HG03460 (cell line): Measurements from ENCODE around the gene MKX.

Experiments used
- ATAC-seq: cut with Tn5 transposase; IDR thresholded peaks from one replicate; pipeline ENCODE4 v1.9.1; 2021; ENCODE audit not compliant: unreplicated experiment

Gene MKX

GRCh38 chr10:27742195-27743011 lies 3.2 kb downstream of the MKX start:
- peak; percentile 90 for ATAC-seq

- ATAC-seq, result no peak
Measured at GRCh38 chr10:27741173-27742091, 4.2 kb downstream of the MKX start.

- ATAC-seq, result no peak
Measured at GRCh38 chr10:27736396-27736795, 9.2 kb downstream of the MKX start.

GRCh38 chr10:27730041-27730440 lies 15.6 kb downstream of the MKX start:
- ATAC-seq, result no peak

DNA sequence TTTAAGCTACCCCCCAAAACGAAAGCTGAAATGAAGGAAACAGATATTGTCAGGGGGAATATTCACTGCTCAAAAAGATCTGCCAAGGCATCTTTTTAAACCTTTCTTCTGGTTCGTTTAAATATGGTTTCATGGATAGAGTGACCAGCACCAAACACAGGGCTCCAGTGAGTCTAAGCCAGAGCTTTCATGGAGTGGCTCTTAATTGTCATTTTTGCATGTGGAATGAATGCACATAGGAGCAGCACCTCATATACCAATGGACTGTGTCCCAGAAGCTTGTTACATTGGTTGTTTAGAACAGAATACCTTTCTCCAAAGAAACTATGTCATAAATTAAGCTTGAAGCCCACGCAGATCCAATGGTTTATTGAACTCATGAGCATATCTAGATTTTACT lies 17.3 kb downstream of the MKX start:
- ATAC-seq, result no peak

DNA sequence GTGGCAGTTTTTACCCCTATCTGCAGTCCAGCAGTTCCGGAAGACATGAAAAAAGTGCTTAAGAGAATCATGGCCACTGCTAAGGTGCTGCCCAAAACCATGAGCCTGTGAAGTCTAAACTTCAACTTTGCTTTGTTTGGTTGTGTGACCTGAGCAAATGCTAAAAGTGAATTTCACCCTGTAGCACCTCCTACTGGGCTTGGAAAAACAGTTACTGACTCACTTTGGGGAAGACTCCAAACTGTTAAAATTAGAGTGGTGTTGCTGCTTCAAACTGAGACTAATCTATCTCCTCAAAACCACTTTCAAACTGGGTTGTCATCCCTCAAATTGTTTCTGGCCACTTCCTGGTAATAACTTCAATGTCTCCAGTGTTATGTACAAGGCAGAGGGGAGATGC lies 21.3 kb downstream of the MKX start:
- no peak for ATAC-seq

GRCh38 chr10:27723436-27723835 lies 22.2 kb downstream of the MKX start:
- ATAC-seq, result no peak

- no peak for ATAC-seq
Measured at GRCh38 chr10:27720529-27720928, 25.1 kb downstream of the MKX start.

DNA sequence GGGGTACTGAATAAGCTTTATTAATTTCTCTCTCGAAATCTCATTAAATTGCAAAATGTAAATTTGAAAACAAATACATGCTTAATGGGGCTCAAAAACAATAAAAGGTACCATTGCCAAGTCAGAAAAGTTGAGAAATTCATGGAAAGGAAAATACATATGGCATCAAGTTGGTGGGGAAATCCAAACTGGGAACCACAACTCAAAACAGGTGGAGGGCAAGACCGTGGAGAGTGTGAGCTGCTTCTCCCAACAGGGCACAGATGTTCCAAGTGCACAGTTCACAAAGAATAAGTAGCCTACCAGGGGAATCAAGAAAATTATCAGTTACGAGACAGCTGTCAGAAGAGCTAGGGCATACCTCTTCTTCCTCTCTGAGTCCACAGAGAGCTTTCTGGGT lies 26.6 kb downstream of the MKX start:
- no peak for ATAC-seq

DNA sequence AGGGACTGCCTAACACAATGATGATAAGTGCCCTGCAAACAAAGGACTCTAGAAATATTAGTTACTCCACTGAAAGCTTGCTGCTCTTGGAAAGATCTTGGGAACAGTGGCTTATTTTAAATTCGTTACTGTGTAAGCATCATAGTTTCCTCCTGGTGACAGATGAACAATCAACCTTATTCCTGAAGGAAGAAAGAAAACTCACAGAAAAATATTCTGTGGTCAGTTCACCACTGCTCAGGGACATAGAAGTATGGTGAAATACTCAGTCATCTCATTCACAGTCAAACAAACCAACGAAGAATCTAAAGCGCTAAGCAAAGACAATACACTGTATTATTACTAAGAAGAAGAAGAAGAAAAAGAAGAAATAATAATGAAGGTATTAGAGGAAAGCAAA lies 27.8 kb downstream of the MKX start:
- no peak for ATAC-seq

DNA sequence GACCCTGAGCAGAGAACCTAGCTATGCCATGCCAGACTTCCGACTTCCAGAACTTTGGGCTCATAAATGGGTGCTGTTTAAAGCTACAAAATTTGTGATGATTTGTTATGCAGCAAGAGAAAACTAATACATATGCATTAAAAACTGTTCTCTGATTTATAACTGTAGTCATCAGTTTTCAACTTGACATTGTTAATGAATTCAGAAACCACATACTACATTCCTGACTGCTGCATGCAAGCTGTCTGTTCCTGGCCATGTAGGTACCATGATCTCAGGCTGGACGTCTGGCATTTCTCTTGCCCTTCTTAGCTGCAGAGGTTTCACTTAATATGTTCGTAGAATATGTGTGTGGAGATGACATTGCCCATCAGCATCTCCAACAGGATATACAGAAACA lies 28.4 kb downstream of the MKX start:
- ATAC-seq, result no peak

DNA sequence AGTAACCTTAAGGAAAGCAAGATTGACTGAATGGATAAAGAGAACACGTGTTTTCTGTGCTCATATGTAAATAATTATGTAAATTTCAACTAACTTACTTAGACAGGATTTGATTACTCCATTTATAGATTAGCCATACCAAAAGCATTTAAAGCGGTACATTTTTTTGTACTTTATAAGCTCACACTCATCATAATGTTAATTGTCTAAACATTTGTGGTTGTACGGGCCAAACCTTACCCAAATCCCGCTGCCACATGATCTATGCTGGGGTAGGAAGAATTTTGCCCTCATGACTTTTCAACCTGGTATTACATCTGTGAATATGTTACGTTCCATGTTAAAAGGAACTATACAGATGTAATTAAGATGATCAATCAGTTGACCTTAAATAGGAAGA lies 29.1 kb downstream of the MKX start:
- no peak for ATAC-seq

GRCh38 chr10:27715505-27715904 lies 30.1 kb downstream of the MKX start:
- no peak for ATAC-seq

DNA sequence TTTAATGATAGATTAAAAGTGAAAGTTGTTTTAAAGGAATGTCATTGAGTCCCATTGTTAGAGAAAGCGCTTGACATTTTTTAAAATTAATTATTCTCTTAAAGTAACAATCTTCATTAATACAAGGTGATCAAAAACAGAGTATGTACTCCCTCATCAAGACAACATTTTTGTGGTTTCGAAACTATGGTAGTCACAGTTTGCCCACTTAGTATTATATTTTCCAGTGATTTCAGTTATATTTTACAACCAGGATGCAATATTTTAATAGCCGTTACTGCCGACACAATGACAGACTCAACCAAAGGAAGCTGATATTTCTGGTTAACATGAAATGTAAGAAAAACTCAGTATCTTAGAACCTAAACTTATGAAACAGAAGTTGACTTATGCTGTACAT lies 31.3 kb downstream of the MKX start:
- no peak for ATAC-seq

- no peak for ATAC-seq
Measured at GRCh38 chr10:27713941-27714340, 31.7 kb downstream of the MKX start.

DNA sequence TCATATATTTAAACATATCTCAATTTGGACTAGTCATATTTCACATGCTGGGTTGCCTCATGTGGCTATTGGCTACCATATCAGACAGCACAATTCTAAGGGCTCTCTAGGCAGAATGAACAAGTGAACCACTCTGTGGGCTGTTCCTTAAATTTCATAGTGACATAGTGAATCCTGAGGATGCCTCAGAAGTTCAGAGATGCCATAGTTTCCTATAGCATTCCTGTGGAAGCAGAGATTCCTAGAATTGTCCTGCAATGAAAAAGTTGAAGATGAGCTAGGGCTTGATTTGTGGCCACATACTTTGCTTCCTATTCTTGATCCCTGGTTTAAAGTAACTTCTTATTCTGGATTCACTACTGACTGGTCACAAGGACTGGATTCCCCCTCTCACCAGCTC lies 35.6 kb downstream of the MKX start:
- ATAC-seq, result no peak

DNA sequence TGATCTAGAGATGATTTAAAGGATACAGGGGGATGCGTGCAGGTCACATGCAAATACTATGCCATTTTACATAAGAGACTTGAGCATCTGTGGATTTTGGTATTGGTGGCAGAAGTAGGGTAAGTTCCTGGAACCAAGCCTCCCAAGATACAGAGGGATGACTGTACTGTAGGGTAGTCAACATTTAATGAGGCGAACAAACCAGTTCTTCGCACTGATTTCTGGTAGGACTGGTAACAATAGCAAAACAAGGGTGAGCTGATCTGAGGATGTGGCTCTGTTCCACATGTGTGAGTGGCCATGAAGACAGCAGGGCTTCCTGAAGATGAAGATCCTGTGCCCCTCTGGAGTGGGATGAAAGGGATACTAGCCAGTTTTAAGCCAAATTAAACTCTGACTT lies 36.3 kb downstream of the MKX start:
- ATAC-seq, result no peak

- no peak for ATAC-seq
Measured at GRCh38 chr10:27701938-27702537, 43.6 kb downstream of the MKX start.

DNA sequence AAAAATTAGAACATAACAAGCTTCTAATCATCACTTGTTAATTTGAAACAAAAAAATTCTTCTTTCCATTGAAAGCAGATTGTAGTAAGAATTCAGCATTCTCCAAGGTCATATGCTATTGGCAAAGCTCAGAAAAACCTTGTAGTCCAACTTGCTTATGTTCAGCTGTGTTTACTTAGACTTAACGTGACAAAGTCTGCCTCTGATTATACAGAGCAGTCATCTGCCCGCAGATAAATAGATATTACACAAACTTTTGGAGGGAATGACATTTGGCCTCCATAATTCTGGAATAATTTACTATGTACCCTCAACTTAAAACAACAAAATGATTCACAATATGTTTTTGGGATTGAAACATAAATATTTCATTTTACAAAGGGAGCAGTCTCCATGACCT lies 45.8 kb downstream of the MKX start:
- no peak for ATAC-seq

GRCh38 chr10:27698961-27699360 lies 46.7 kb downstream of the MKX start:
- ATAC-seq, result no peak

DNA sequence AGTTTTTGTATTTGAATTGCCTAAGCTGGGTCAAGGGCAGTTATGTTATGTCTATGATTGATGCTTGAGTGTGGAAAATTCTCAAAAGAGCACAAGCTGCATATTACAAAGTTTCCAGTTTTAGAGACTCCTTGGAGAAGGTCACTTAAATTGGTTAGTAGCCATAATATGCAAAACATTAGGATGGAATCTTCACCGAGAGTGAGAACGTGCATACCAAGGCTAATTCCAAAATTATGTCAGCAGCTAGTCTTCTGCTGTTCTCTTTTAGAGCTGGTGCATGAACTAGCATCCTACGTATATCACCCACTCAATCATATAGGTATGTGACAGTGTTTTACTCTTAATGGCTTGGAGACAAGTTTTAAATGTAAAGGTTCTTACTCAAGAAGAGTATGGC lies 49.2 kb downstream of the MKX start:
- no peak for ATAC-seq

- ATAC-seq, result no peak
Measured at GRCh38 chr10:27695706-27696105, 49.9 kb downstream of the MKX start.
